ENCODE data around the gene ZNF709. TPM values are rescaled to one million over a fixed set of nuclear protein-coding genes. Genes with fewer than 3 reads are reported as not detected.

ZNF709 gene
- 1 to 10 TPM; 7.6 to 9.4 (median 8.7) TPM for total RNA-seq

DNA sequence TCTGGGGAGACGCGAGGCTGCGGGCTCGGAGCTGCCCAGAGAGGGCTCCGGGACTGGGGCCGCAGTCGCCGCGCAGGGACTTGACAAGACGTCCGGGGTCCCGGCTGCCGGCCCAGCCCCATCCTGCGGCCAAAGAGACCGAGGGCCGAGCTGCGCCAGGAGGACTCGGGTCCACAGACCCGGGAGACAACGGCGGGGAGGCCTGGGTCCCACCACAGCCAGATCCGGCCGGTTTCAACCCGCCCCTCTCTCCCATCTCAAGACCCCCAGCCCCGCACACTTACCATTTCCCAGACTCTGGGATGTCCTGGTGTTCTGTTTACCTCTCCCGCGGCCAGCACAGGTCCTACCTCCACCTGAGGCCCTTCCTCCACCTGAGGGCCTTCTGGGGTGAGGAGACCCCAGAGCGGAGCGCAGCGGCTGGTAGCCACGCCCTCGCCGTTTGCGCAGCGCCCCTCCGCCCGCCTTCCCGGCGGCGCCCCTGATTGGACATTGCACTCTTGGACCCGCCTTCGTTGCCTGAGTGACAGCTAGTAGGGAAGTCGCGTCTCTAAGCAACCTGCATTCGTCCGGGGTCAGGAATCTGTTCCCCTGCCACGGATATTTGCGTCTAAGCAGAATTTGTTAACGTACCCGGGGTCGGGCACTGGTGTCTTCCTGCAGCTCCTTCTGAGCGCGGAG, at the start of gene ZNF709:
TSS of gene ZNF709 (minus strand) at position 446 of the 681 bp plus-strand sequence. CDS start at position 287, 159 bp downstream.
- Histone ChIP-seq H3K9me3 (no peaks in the 10 kb centered on the region), H3K36me3 (no peaks in the 10 kb centered on the region), H3K27me3 (no peaks in the 10 kb centered on the region), H3K4me1 (peaks cover 17 to 20% of the 10 kb centered on the region in 2 donors), H3K4me3 (replicated peaks in 1 of 3) (peak within 1 kb of the TSS; percentile 63 to 90 (median 79)), H3K27ac (peak within 1 kb of the TSS; percentile 29 to 60 (median 57))
- intact Hi-C loops (cut with DNase I), result no loop called here
- TF ChIP-seq, protein P1, sequence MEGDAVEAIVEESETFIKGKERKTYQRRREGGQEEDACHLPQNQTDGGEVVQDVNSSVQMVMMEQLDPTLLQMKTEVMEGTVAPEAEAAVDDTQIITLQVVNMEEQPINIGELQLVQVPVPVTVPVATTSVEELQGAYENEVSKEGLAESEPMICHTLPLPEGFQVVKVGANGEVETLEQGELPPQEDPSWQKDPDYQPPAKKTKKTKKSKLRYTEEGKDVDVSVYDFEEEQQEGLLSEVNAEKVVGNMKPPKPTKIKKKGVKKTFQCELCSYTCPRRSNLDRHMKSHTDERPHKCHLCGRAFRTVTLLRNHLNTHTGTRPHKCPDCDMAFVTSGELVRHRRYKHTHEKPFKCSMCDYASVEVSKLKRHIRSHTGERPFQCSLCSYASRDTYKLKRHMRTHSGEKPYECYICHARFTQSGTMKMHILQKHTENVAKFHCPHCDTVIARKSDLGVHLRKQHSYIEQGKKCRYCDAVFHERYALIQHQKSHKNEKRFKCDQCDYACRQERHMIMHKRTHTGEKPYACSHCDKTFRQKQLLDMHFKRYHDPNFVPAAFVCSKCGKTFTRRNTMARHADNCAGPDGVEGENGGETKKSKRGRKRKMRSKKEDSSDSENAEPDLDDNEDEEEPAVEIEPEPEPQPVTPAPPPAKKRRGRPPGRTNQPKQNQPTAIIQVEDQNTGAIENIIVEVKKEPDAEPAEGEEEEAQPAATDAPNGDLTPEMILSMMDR (IDR thresholded peaks at IDR 0.05), result no peak
- TF ChIP-seq POLR2A (IDR thresholded peaks at IDR 0.05), result peak; percentile 66 to 86
- peak; percentile 91 for DNase-seq
- 0% methylated on average over 3 to 28 of the region's 53 CpGs for WGBS, 2 donors

DNA sequence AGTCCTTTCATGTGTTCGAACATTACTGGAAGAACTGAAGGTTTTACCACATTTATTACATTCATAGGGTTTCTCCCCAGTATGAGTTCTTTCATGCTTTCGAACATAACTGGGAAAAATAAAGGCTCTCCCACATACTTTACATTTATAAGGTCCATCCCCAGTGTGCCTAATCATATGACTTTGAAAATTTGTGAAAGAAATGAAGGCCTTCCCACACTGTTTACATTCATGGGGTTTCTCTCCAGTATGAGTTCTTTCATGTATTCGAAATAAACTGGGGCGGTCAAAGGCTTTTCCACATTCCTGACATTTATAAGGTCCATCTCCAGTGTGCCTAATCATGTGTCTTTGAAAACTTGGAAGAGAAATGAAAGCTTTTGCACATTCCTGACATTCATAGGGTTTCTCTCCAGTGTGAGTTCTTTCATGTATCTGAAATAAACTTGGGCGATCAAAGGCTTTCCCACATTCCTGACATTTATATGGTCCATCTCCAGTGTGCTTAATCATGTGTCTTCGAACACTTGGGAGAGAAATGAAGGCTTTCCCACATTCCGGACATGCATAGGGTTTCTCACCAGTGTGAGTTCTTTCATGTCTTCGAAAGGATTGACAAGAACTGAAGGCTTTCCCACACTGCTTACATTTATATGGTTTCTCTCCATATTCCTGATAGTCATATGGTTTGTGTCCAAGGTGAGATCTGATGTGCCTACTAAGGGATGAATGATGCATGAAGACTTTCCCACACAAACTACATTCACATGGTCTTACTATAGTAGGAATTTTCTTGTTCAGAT, 42.6 kb upstream of the ZNF709 start:
- DNase-seq, result no peak
- TF ChIP-seq POLR2A (IDR thresholded peaks at IDR 0.05), result no peak
- TF ChIP-seq, protein P1 (IDR thresholded peaks at IDR 0.05), result no peak
- Histone ChIP-seq H3K27me3 (no peaks in the 10 kb centered on the region), H3K4me1 (no peaks in the 10 kb centered on the region), H3K36me3 (peaks cover 48 to 69% of the 10 kb centered on the region in 2 donors), H3K9me3 (peaks cover 28% of the 10 kb centered on the region), H3K4me3 (replicated peaks in 1 of 3) (no peak overlapping the region), H3K27ac (no peak overlapping the region)
- WGBS, 2 donors, result 94 to 95% methylated on average over 8 of the region's 8 CpGs
- intact Hi-C loops (cut with DNase I), result loop anchor here (5.0 to 10.0 kb wide), 2 partner anchors 65 to 252 kb away; no protein-coding TSS in a partner anchor

DNA sequence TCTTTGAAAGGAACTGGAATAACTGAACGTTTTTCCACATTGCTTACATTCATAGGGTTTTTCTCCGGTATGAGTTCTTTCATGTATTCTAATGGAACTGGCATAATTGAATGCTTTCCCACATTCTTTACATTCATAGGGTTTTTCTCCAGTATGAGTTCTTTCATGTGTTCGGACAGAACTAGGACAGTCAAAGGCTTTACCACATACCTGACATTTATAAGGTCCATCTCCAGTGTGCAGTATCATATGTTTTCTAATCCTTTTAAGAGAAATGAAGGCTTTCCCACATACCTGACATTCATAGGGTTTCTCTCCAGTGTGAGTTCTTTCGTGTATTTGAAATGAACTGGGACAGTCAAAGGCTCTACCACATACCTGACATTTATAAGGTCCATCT, 41.9 kb upstream of the ZNF709 start:
- no peak overlapping the region for H3K27ac ChIP-seq
- WGBS, 2 donors, result 93 to 96% methylated on average over 4 of the region's 4 CpGs
- H3K4me1 ChIP-seq, result no peaks in the 10 kb centered on the region
- peaks cover 48 to 69% of the 10 kb centered on the region in 2 donors for H3K36me3 ChIP-seq
- DNase-seq, result no peak
- no peak overlapping the region for H3K4me3 ChIP-seq (replicated peaks in 1 of 3)
- peaks cover 28% of the 10 kb centered on the region for H3K9me3 ChIP-seq
- TF ChIP-seq, protein P1 (IDR thresholded peaks at IDR 0.05), result no peak
- TF ChIP-seq POLR2A (IDR thresholded peaks at IDR 0.05), result no peak
- no peaks in the 10 kb centered on the region for H3K27me3 ChIP-seq
- intact Hi-C loops (cut with DNase I), result loop anchor here (5.0 to 10.0 kb wide), 2 partner anchors 64 to 252 kb away; no protein-coding TSS in a partner anchor

DNA sequence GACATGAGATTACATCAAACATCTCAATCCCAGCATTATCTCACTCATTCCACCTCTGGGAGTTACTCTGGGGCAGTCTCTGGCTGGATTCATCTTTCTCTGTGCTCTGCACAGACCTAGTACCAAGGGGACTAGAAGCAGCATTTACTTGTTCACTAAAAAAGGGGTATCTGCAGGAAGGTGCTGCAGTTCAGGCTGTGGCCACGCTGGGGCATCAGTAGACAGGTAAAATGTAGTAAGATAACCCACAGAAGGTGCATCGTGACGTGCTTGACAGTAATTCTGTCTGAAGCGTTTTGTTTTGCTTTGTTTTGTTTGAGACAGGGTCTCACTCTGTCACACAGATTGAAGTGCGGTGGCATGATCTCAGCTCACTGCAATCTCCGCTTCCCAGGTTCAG, 37.4 kb upstream of the ZNF709 start:
- H3K36me3 ChIP-seq, result peaks cover 15 to 28% of the 10 kb centered on the region in 2 donors
- peak; percentile 13 to 18 for DNase-seq
- no peak overlapping the region for H3K4me3 ChIP-seq (replicated peaks in 1 of 3)
- H3K27ac ChIP-seq, result no peak overlapping the region
- H3K4me1 ChIP-seq, result no peaks in the 10 kb centered on the region
- intact Hi-C loops (cut with DNase I), result loop anchor here (10.0 kb wide), 1 partner anchor 247 kb away; no protein-coding TSS in a partner anchor
- no peak for TF ChIP-seq POLR2A (IDR thresholded peaks at IDR 0.05)
- TF ChIP-seq, protein P1 (IDR thresholded peaks at IDR 0.05), result peak in 2 of 6 experiments; percentile 13 to 26
- 62 to 72% methylated on average over 6 of the region's 6 CpGs for WGBS, 2 donors
- H3K9me3 ChIP-seq, result peaks cover 16% of the 10 kb centered on the region
- no peaks in the 10 kb centered on the region for H3K27me3 ChIP-seq

All from thyroid gland (tissue), 4 donors.